ENCODE data around the gene GORAB. TPM values are rescaled to one million over a fixed set of nuclear protein-coding genes. Genes with fewer than 3 reads are reported as not detected.

GORAB gene
- total and polyA plus RNA-seq, 9 of the 15 experiments (the other 6 are each of a cell fraction or from before 2014, with no cell fraction given) = 4.4 to 12.9 (median 8.9) TPM

GRCh38 chr1:170547255-170547654, 15.3 kb downstream of the GORAB start:
- H3K27me3 ChIP-seq (ENCODE audit: control insufficient read depth in 2 of 2, insufficient read depth in 2 of 2, low read length in 2 of 2) = no peaks in the 10 kb centered on the region
- H2AFZ ChIP-seq (ENCODE audit: low read depth, low read length) = no peak overlapping the region
- intact Hi-C loops (cut with micrococcal nuclease) (no loop called here), in situ Hi-C loops (cut with MboI) (loop anchor here (25.0 kb wide), 1 partner anchor 1065 kb away; the partner anchor contains the start of gene MYOCOS)
- peaks cover 81% of the 10 kb centered on the region for H3K36me3 ChIP-seq (ENCODE audit: control insufficient read depth, insufficient read depth, low read length)
- no peak overlapping the region for H3K9ac ChIP-seq (ENCODE audit: insufficient read depth in 1 of 2, low read depth in 2 of 2, low read length in 2 of 2)
- no peaks in the 10 kb centered on the region for H4K20me1 ChIP-seq (replicated peaks; ENCODE audit: control insufficient read depth, insufficient read depth, low read length)
- FAIRE-seq = no peak
- CTCF ChIA-PET (ENCODE audit: low intra/inter-chr PET ratio) = no interaction called here
- POLR2A ChIA-PET = no interaction called here
- H3K9me1 ChIP-seq (ENCODE audit: control insufficient read depth, insufficient read depth, low read length) = no peaks in the 10 kb centered on the region
- no peak for DNase-seq (ENCODE audit: extremely low read depth in 1 of 4, low spot score in 3 of 4)
- no TSS peak for BruUV-seq (replicated peaks)
- no peaks in the 10 kb centered on the region for H3K9me3 ChIP-seq (replicated peaks; ENCODE audit: control insufficient read depth, insufficient read depth, low read depth, low read length)
- no peak overlapping the region for H3K4me2 ChIP-seq (ENCODE audit: insufficient read depth, low read length)
- 94% methylated on average over 1 of the region's 1 CpG for WGBS (ENCODE audit: insufficient coverage, low coverage, missing lambda C conversion rate)
- ATAC-seq = no peak
- no peak overlapping the region for H3K27ac ChIP-seq (ENCODE audit: extremely low read depth, low read depth, low read length)
- H3K79me2 ChIP-seq (ENCODE audit: control insufficient read depth, insufficient read depth, low read length) = no peaks in the 10 kb centered on the region
- H3K4me3 ChIP-seq = no peak overlapping the region
- no peaks in the 10 kb centered on the region for H3K4me1 ChIP-seq (replicated peaks in 1 of 2; ENCODE audit: control insufficient read depth in 2 of 2, insufficient read depth in 2 of 2, low read length in 2 of 2)
- no peak for TF ChIP-seq CEBPZ (IDR thresholded peaks at IDR 0.05; ENCODE audit: borderline replicate concordance, low read depth, low read length)
- no peak for TF ChIP-seq TGIF2 (CRISPR knock-in tag; IDR thresholded peaks at IDR 0.05)
- no peak for TF ChIP-seq PKNOX1 (IDR thresholded peaks at IDR 0.05)
- TF ChIP-seq CBX2 (IDR thresholded peaks at IDR 0.05; ENCODE audit: insufficient read depth, low read length, poor library complexity, severe bottlenecking) = no peak
- TF ChIP-seq ZNF324 (CRISPR knock-in tag; IDR thresholded peaks at IDR 0.05) = no peak
- no peak for TF ChIP-seq SREBF1 (IDR thresholded peaks at IDR 0.05; ENCODE audit: borderline replicate concordance, low read depth, low read length)
- TF ChIP-seq SAFB2 (IDR thresholded peaks at IDR 0.05; ENCODE audit: borderline replicate concordance, low read depth, low read length, severe bottlenecking) = no peak
- no peak for TF ChIP-seq THAP12 (CRISPR knock-in tag; IDR thresholded peaks at IDR 0.05)
- no peak for TF ChIP-seq ZZZ3 (IDR thresholded peaks at IDR 0.05)
- TF ChIP-seq MYBL2 (IDR thresholded peaks at IDR 0.05; ENCODE audit: low read depth) = no peak
- TF ChIP-seq MYBL2 (CRISPR knock-in tag; IDR thresholded peaks at IDR 0.05; ENCODE audit: borderline replicate concordance) = no peak
- no peak for TF ChIP-seq THAP7 (CRISPR knock-in tag; IDR thresholded peaks at IDR 0.05)
- TF ChIP-seq HMG20B (CRISPR knock-in tag; IDR thresholded peaks at IDR 0.05) = no peak
- no peak for TF ChIP-seq BRD9 (IDR thresholded peaks at IDR 0.05; ENCODE audit: low read depth, partially characterized antibody)
- TF ChIP-seq ZNF76 (CRISPR knock-in tag; IDR thresholded peaks at IDR 0.05; ENCODE audit: borderline replicate concordance) = no peak

All from K562 (cell line).